AG09319 (cell line): ENCODE results near the gene ICAM1.

Source experiments
- DNase-seq: peaks from one replicate; pipeline ENCODE4 v3.0.0-alpha.2; 2010; ENCODE audit warnings: low read depth; ENCODE audit errors: extremely low read depth
- CTCF ChIP-seq: IDR thresholded peaks from 2 replicates; pipeline ENCODE4 v1.5.1; 2011; ENCODE audit warnings: low read depth, mild to moderate bottlenecking, inconsistent platforms, low read length, moderate library complexity

The ICAM1 gene

GRCh38 chr19:10299545-10300458 is 28.9 kb downstream of the ICAM1 start:
- no peak for DNase-seq
- no peak for TF ChIP-seq CTCF

GRCh38 chr19:10305139-10305806 is 34.4 kb downstream of the ICAM1 start:
- no peak for DNase-seq

GRCh38 chr19:10306327-10306726 is 35.4 kb downstream of the ICAM1 start:
- TF ChIP-seq CTCF, result no peak
- DNase-seq, result no peak

More at GRCh38 chr19:10305139-10305806, 34.4 kb downstream of the ICAM1 start:
- TF ChIP-seq CTCF, result no peak

- no peak for DNase-seq
- no peak for TF ChIP-seq CTCF
Observed at GRCh38 chr19:10309423-10309822, 38.5 kb downstream of the ICAM1 start, which contains the start of gene ZGLP1. TSS of gene ZGLP1 (minus strand) at chr19:10309815.

GRCh38 chr19:10315335-10316214 is 44.7 kb downstream of the ICAM1 start, which contains the start of gene FDX2:
TSS of gene FDX2 (minus strand) at chr19:10316015. CDS start at chr19:10315996, 19 bp downstream.
- TF ChIP-seq CTCF, result no peak
- DNase-seq, result peak; percentile 46

GRCh38 chr19:10316229-10317044 is 45.5 kb downstream of the ICAM1 start:
- TF ChIP-seq CTCF, result no peak
- no peak for DNase-seq
